ENCODE measurements around the gene HRAS. TPM values are rescaled to one million over a fixed set of nuclear protein-coding genes. Genes with fewer than 3 reads are reported as not detected.

HRAS gene
- total RNA-seq, 1 experiment from 2014 or later, result 104 TPM

- H3K27me3 ChIP-seq (ENCODE audit: insufficient read depth, low read length), result no peaks in the 10 kb centered on the region
- H3K4me1 ChIP-seq (ENCODE audit: control insufficient read depth in 1 of 2, insufficient read depth in 2 of 2, low read length in 2 of 2), result no peaks in the 10 kb centered on the region
- no peak overlapping the region for H3K4me2 ChIP-seq (ENCODE audit: low read length)
- no peaks in the 10 kb centered on the region for H3K9me2 ChIP-seq (ENCODE audit: insufficient read depth)
- intact Hi-C loops (cut with micrococcal nuclease), result no loop called here
- TF ChIP-seq ZNF274 (IDR thresholded peaks at IDR 0.05; ENCODE audit: low read depth, low read length) (no peak), SIN3A (IDR thresholded peaks at IDR 0.05; ENCODE audit: low read depth) (no peak), ZFX (IDR thresholded peaks at IDR 0.05) (no peak), EGR1 (IDR thresholded peaks at IDR 0.05; ENCODE audit: low read depth) (no peak), EZH2phosphoT487 (IDR thresholded peaks at IDR 0.05; ENCODE audit: borderline replicate concordance) (no peak), TCF7L2 (IDR thresholded peaks at IDR 0.05; ENCODE audit: borderline replicate concordance, extremely low read depth, insufficient read depth, insufficient read length) (no peak), POLR2A (IDR thresholded peaks at IDR 0.05; ENCODE audit: borderline replicate concordance, extremely low read depth, insufficient read depth, insufficient read length) (no peak), CEBPB (IDR thresholded peaks at IDR 0.05; ENCODE audit: low read depth) (no peak), EZH2 (IDR thresholded peaks at IDR 0.05) (no peak), REST (IDR thresholded peaks at IDR 0.05; ENCODE audit: low read depth) (no peak), FOSL1 (IDR thresholded peaks at IDR 0.05; ENCODE audit: low read depth) (no peak)
- H3K4me3 ChIP-seq (replicated peaks in 1 of 2; ENCODE audit: low read depth in 1 of 2, low read length in 2 of 2), result no peak overlapping the region
- BruUV-seq (replicated peaks), result no TSS peak
- no peak for ATAC-seq
- peaks cover 24% of the 10 kb centered on the region for H3K79me2 ChIP-seq (ENCODE audit: insufficient read depth, low read length)
- no peaks in the 10 kb centered on the region for H3K9me3 ChIP-seq (ENCODE audit: control insufficient read depth in 1 of 2, insufficient read depth in 1 of 2, low read depth in 1 of 2, low read length in 2 of 2)
- no peaks in the 10 kb centered on the region for H4K20me1 ChIP-seq (ENCODE audit: insufficient read depth)
- no peak for DNase-seq (ENCODE audit: low read depth, low spot score)
- ChIA-PET CTCF (no interaction called here), RAD21 (ENCODE audit: low non-redundant PET in 1 of 2, low total read pairs in 2 of 2, uncharacterized antibody in 2 of 2, unreplicated experiment in 2 of 2) (no interaction called here), POLR2A (no interaction called here)
- no peak overlapping the region for H2AFZ ChIP-seq (ENCODE audit: low read depth, low read length, poor library complexity, severe bottlenecking)
- H3K27ac ChIP-seq (ENCODE audit: low read depth, low read length), result no peak overlapping the region
- no peak overlapping the region for H3K9ac ChIP-seq (ENCODE audit: low read length)
- 0 out of 4 replicates have a peak, but pooled peaks cover 0 to 3% of the 10 kb centered on the region in 2 experiments for H3K36me3 ChIP-seq (ENCODE audit: control insufficient read depth in 1 of 2, insufficient read depth in 2 of 2, low read length in 2 of 2)
These were observed 50.8 kb downstream of the HRAS start for GRCh38 chr11:484616-485015.

MicroRNA genes within 50 kb of the gene (microRNA counts, 767-probe panel; counts per million panel counts)
- not detected for microRNA hsa-miR-210

Small RNAs within 50 kb of the gene (microRNA-seq; reads per million reads assigned to microRNA genes)
- gene MIR210 (ENCODE audit: borderline number of aligned reads), result 2,735 reads per million, percentile 89 among the genes with 10 or more reads in this experiment

Other genes with a start within 250 kb of the HRAS start
- gene PGGHG, start 246.4 kb downstream of the HRAS start, total RNA-seq (2021; ENCODE audit: unreplicated experiment), result 57.5 TPM
- not detected for gene IFITM5, start 236.1 kb downstream of the HRAS start, total RNA-seq (2021; ENCODE audit: unreplicated experiment)
- 106 TPM for gene IFITM2, start 227.8 kb downstream of the HRAS start, total RNA-seq (2021; ENCODE audit: unreplicated experiment)
- gene IFITM1, start 221.5 kb downstream of the HRAS start, total RNA-seq (2021; ENCODE audit: unreplicated experiment), result 6.1 TPM
- 380 TPM for gene IFITM3, start 214.7 kb downstream of the HRAS start, total RNA-seq (2021; ENCODE audit: unreplicated experiment)
- gene B4GALNT4, start 166.1 kb downstream of the HRAS start, total RNA-seq (2021; ENCODE audit: unreplicated experiment), result 54.3 TPM
- gene PKP3, start 141.4 kb downstream of the HRAS start, total RNA-seq (2021; ENCODE audit: unreplicated experiment), result 157 TPM
- gene SIGIRR, start 120.6 kb downstream of the HRAS start, total RNA-seq (2021; ENCODE audit: unreplicated experiment), result 85.6 TPM
- gene ANO9, start 93.6 kb downstream of the HRAS start, total RNA-seq (2021; ENCODE audit: unreplicated experiment), result 70.3 TPM
- 40.1 TPM for gene PTDSS2, start 85.3 kb downstream of the HRAS start, total RNA-seq (2021; ENCODE audit: unreplicated experiment)
- 120 TPM for gene RNH1, start 28.3 kb downstream of the HRAS start, total RNA-seq (2021; ENCODE audit: unreplicated experiment)
- gene LRRC56, start 2.0 kb upstream of the HRAS start, total RNA-seq (2021; ENCODE audit: unreplicated experiment), result 9.1 TPM
- 9.5 TPM for gene LMNTD2, start 25.2 kb upstream of the HRAS start, total RNA-seq (2021; ENCODE audit: unreplicated experiment)
- 35.9 TPM for gene RASSF7, start 25.4 kb upstream of the HRAS start, total RNA-seq (2021; ENCODE audit: unreplicated experiment)
- 45.5 TPM for gene PHRF1, start 40.9 kb upstream of the HRAS start, total RNA-seq (2021; ENCODE audit: unreplicated experiment)
- 15.2 TPM for gene IRF7, start 80.4 kb upstream of the HRAS start, total RNA-seq (2021; ENCODE audit: unreplicated experiment)
- not detected for gene CDHR5, start 89.4 kb upstream of the HRAS start, total RNA-seq (2021; ENCODE audit: unreplicated experiment)
- gene SCT, start 91.6 kb upstream of the HRAS start, total RNA-seq (2021; ENCODE audit: unreplicated experiment), result not detected
- gene DRD4, start 101.7 kb upstream of the HRAS start, total RNA-seq (2021; ENCODE audit: unreplicated experiment), result 2.4 TPM
- gene DEAF1, start 159.6 kb upstream of the HRAS start, total RNA-seq (2021; ENCODE audit: unreplicated experiment), result 33.9 TPM
- 18.4 TPM for gene TMEM80, start 160.2 kb upstream of the HRAS start, total RNA-seq (2021; ENCODE audit: unreplicated experiment)
- 157 TPM for gene EPS8L2, start 170.7 kb upstream of the HRAS start, total RNA-seq (2021; ENCODE audit: unreplicated experiment)
- 242 TPM for gene TALDO1, start 211.9 kb upstream of the HRAS start, total RNA-seq (2021; ENCODE audit: unreplicated experiment)
- 88.7 TPM for gene GATD1, start 241.9 kb upstream of the HRAS start, total RNA-seq (2021; ENCODE audit: unreplicated experiment)

All from HCT116 (cell line).